Ovary (tissue), 3 donors: Measurements from ENCODE around the gene CNNM4.

Experiments
- EP300 ChIP-seq: sonication (generic); formaldehyde crosslinking; IDR thresholded peaks from one replicate; pipeline ENCODE4 v1.6.1; 2017; ENCODE audit warnings: antibody characterized with exemption
- POLR2A ChIP-seq: fragments of 450-650 bp; IDR thresholded peaks from one replicate; pipeline ENCODE4 v1.6.1; 2017; ENCODE audit warnings: antibody characterized with exemption, mild to moderate bottlenecking, moderate library complexity
- TF ChIP-seq, protein P1 (sequence below), 3 donors: fragments of 450-650 bp in 2 of 3; fragments of 200-600 bp in 1 of 3; IDR thresholded peaks; one replicate each; pipeline versions ENCODE4 v1.5.1 to v1.8.0; 2016 to 2022; ENCODE audit warnings: antibody characterized with exemption in 3 of 3, mild to moderate bottlenecking in 1 of 3
- donor health status: DM: no; HTN: no; CAD: no.

DNA sequence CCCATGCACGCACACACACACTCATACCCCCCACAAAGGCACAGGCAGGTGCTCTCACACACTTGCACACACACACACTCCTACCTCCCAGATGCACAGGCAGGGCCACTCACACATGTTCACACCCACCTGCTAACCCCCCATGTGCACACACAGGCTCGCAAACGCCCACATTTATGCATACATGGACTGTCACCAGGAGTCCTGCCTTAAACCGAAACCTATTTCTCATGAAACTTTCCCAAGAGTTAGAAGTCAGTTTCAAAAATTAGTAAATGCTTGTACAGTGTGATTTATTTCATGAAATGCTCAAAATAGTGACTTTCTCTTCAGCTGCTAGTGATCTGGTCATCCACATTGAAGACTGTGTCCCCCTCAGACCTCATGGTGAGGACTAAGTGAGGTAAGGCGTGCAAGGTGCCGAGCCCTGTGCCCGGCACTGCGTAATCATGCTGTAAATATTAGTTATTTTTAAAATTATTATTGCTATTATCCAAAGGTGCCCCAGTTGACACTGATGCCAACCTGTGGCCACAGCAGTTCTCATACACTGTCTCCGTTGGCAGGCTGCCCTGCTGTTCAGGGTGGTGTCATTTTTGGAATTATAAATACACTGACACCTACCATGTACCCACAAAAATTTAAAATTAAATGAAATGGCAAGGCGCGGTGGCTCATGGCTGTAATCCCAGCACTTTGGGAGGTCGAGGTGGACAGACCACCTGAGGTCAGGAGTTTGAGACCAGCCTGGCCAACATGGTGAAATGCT is 12.4 kb downstream of the CNNM4 start:
- TF ChIP-seq, protein P1, sequence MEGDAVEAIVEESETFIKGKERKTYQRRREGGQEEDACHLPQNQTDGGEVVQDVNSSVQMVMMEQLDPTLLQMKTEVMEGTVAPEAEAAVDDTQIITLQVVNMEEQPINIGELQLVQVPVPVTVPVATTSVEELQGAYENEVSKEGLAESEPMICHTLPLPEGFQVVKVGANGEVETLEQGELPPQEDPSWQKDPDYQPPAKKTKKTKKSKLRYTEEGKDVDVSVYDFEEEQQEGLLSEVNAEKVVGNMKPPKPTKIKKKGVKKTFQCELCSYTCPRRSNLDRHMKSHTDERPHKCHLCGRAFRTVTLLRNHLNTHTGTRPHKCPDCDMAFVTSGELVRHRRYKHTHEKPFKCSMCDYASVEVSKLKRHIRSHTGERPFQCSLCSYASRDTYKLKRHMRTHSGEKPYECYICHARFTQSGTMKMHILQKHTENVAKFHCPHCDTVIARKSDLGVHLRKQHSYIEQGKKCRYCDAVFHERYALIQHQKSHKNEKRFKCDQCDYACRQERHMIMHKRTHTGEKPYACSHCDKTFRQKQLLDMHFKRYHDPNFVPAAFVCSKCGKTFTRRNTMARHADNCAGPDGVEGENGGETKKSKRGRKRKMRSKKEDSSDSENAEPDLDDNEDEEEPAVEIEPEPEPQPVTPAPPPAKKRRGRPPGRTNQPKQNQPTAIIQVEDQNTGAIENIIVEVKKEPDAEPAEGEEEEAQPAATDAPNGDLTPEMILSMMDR (IDR thresholded peaks at IDR 0.05), result no peak
- TF ChIP-seq EP300 (no peak), POLR2A (no peak)
